HG03460 (cell line): ENCODE results near the gene FBLN5.
"Not testable (repeated sequence)": the region's sequence is repeated elsewhere in the genome, so short reads cannot be mapped to it uniquely, and the experiment has no call there.

ENCODE experiments used
- ATAC-seq: cut with Tn5 transposase; IDR thresholded peaks from one replicate; pipeline ENCODE4 v1.9.1; 2021; ENCODE audit not compliant: unreplicated experiment

Gene FBLN5

DNA sequence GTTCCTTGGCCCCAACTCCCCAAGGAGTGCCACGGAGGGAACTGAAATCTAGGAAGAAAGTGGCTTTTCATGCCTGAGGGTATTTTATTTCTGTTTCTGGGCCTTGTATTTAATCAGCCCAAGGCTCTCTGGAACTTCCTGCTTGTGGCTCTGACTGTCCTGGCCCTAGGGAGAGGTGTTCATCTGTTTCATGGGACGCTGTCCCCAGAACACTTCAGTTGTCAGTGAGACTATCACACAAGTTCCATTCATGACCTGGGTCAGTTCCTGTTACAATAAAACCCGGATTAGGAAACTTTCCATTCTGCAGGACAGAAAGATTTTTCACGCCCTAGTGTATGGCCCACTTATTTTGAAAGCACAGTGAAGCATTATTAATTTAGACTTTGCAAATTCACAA is 61.7 kb downstream of the FBLN5 start:
- ATAC-seq = no peak

- ATAC-seq = no peak
Observed at GRCh38 chr14:91885113-91885712, 62.3 kb downstream of the FBLN5 start.

DNA sequence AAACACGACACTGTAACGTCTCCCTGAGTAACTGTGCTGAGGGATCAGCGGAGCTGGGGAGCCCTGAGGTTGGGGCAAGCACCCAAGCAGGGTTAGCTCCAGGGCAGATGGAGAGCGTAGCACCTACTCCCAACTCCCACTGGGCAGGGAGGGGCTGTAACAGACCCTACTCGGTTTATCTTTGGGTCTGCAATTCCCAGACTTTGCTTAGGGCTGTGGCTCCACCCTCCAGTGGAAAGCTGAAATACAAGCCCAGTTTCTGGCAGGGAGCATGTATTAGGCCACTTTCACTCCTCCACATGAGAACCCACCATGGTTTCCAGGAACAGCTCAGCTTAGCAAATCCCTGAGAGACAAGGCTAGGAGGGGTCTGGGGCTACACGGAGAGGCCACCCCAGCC is 62.8 kb downstream of the FBLN5 start:
- no peak for ATAC-seq

DNA sequence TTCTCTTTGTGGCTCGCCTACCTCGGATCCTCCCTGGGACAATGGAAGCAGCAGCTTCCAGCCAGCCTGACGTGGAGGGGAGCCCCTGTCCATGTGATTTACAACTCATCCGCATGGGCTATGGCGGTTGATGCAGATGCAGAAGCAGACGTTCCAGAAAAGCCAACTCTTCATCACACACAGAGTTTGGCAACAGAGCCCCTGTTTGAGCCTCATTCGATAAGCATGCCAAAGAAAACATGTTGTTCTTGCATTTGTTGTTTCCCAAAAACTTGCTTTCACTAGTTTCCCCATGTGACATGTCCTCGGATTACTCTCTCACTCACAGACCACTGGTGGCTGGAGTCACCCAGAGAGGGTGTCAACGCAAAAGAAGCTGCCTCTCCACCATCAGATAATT is 63.7 kb downstream of the FBLN5 start:
- no peak for ATAC-seq

GRCh38 chr14:91882776-91883175 is 64.7 kb downstream of the FBLN5 start:
- ATAC-seq = no peak

GRCh38 chr14:91882369-91882768 is 65.1 kb downstream of the FBLN5 start:
- ATAC-seq = no peak

DNA sequence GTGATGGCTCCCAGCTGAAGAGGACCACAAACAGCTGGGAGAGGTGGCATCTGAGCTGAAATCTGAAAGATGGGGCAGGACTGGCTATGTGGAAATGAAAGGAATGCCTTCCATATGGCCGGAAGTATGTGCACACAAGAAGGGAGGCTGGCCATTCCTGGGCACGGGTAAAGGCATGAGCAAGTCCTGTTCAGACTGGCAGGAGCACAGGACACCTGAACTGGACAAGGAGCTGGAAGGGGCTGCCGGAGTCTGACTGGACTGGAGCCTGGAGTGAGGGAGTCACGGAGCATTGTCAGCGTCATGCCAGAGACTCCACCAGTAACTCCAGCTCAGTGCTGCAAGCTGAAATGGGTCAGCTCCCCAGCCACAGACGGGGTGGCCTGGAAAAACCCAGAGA is 68.3 kb downstream of the FBLN5 start:
- no peak for ATAC-seq

DNA sequence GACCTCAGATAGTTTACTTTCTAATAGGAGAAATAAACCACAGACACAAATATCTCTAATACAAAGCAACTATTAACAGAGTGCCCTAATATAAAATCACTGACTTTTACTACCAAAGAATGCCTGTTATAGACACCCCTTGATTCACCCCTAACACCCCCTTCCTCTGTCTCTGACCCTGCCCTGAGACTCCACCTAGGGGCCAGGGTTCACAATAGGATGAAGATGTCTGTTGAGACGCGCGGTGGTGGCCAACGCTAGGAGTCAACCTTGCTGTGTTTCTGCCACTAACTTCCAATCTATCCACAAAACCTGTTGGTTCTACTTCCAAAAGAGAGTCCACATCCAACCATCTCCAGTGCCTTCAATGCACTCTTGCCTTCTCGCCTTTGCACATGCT is 69.2 kb downstream of the FBLN5 start:
- no peak for ATAC-seq

- ATAC-seq = no peak
Observed at GRCh38 chr14:91877376-91877915, 70.0 kb downstream of the FBLN5 start.

GRCh38 chr14:91876492-91876891 is 71.0 kb downstream of the FBLN5 start:
- ATAC-seq = no peak

DNA sequence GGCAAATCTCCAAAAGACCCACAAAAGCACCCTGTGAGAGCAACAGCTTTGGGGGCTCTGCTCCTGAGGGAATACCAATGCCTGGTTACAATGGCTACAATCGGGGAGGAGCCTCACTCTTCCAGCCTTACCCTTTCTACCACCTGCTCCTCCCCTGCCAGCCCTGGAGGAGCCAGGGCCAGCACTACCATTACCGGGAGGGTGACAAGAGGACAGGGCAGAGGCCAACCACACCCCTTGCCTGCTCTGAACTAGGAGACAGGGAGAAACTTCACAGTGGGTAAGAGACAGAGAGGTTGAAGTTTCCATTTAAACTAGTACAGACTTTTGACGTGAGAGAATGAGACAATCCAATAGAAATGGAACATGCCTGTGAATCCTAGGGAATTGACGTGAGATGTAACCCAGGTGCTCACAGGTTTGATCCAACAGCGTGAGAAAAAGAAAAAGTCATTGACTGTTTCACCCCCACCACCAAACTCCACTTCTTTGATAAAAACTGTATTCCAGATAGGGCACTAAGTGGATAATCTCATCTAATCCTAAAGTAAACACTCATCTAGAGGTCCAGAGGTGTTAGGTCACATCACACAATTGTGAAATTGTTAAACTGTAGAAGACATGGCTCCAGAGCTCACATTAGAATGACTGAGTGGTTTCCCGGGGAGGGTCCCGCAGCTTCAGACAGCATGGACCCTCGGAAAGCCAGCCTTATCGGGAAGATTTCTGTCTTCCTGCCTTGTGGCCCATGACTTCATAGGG is 71.8 kb downstream of the FBLN5 start:
- no peak for ATAC-seq

- ATAC-seq = peak; percentile 72
Observed at GRCh38 chr14:91873471-91874415, 73.8 kb downstream of the FBLN5 start.

DNA sequence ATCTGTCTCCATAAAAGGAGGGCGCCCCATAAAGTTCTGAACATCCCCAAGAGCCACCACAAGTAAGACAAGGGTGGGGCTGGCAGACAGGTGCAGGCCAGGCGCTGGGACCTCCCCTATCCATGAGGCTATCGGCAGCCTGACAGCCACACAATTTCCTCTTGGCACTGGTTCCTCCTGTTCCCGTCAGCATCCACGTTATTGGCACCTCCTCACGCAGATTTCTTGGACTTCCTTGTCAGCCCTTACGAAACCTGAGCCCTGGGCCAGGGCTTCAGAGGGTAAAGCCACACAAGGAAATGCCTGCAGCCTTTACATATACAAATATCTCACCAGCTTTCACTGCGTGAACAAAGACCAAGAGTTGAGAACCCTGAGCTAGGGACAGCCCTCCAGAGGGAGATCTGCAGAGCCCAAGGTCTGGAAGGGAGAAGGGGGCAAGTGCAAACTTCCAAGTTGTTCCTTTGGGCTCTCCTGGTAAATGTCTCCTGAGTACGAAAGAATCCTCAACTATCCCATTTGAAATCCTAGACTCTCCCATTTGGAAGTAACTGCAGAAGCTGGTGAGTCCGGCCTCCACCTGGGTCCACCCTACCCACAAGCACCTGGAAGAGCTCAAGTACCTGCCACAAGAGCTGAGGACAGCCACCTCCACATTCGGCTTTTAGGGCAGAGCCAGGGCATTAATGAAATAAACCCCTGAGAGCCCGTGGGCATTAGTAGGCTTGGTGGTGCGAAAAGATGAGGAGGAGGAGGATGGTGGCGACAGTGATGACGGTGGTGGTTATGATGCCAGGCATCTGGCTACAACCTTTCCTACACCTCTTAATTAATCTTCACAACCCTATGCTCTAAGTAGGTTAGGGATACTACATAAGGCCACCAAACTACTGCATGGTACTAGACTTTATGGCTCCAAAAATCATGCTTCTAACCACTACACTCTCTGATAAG is 74.7 kb downstream of the FBLN5 start:
- peak; percentile 16 for ATAC-seq

DNA sequence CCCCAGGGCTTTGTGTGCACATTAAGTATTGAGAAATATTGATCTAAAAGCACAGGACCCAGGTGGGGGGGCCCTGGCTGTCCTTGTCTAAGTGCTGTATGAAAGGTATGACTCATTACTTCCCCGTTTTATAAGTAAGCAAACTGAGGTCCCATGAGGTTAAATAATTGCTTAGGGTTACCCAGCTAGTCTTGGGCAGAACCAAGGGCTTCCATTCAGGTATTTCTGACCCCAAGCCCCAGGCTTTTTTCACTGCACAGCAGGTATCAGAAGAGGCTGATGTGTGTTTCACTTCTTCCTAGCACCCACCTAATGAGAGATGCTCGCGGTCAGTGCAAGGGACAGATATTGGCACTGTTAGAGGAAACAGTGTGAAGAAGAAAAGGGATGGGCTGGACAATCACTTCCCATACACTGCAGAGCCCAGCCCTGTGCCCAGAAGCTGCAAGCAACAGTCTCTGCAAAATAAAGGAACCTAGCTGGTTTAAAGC is 75.4 kb downstream of the FBLN5 start:
- ATAC-seq = peak; percentile 54

DNA sequence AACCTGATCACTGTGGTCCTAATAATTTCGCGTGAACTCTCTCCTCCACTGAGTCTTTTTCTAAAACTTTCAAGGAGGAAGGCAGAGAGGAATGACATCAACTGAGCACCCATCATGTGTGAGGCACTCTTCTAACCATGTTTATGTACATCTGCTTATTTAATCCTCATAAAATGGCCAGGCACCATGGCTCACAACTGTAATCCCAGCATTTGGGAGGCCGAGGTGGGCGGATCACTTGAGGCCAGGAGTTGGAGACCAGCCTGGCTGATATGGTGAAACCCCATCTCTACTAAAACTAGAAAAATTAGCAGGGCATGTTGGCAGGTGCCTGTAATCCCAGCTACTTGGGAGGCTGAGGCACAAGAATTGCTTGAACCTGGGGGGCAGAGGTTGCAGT is 76.1 kb downstream of the FBLN5 start:
- ATAC-seq = not testable (repeated sequence)

DNA sequence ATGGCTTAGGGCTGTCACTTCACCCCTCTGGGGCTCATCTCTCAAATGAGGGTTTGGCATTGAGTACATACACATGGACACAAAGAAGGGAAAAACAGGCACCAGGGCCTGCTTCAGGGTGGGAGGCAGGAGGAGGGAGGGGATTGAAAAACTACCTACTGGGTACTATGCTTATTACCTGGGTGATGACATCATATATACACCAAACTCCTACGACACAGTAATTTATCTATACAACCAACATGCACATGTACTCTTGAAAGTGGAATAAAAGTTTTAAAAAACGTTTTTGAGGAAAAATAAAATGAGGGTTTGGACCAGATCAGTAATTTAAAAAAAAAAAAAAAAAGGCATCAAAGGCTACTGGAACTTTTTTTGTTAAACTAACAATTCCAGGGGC is 76.6 kb downstream of the FBLN5 start:
- ATAC-seq = no peak

- ATAC-seq = no peak
Observed at GRCh38 chr14:91870001-91870400, 77.5 kb downstream of the FBLN5 start.

DNA sequence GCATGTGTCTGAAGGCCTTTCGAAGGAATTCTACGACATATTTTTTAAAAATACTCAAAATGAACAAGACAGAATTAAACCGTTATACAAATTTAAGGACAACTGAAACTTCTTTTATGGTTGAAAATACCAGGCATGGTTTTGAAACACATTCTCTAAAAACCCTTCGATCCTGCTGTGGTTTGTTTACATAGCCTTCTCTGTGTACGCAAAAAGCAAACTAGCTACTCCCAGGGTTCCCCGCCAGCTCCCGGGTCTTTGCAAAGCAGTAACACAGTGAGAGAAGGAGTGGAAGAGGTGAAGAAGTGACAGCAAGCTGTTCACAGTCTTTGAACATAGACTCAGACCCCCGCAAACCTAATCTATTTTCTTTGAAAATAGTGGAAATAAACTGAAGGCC is 77.9 kb downstream of the FBLN5 start:
- no peak for ATAC-seq

GRCh38 chr14:91867316-91867988 is 80.0 kb downstream of the FBLN5 start, which contains the start of gene TC2N:
TSS of gene TC2N (minus strand) at chr14:91867536. CDS start at chr14:91813769, 53,767 bp downstream.
- ATAC-seq = no peak
